Panc1 (cell line): ENCODE measurements around the gene AGBL4.

ENCODE experiments used
- SIN3A ChIP-seq: IDR thresholded peaks from 2 replicates; pipeline ENCODE4 v1.6.1; 2012; ENCODE audit warnings: low read depth, mild to moderate bottlenecking, low read length, moderate library complexity, borderline replicate concordance; ENCODE audit not compliant: insufficient read depth
- TCF7L2 ChIP-seq: IDR thresholded peaks from 2 replicates; pipeline ENCODE4 v1.6.1; 2011; ENCODE audit warnings: mild to moderate bottlenecking, low read depth, low read length, inconsistent platforms
- TF ChIP-seq, protein P1 (sequence below): fragments of 450-650 bp; IDR thresholded peaks from 2 replicates; pipeline ENCODE4 v1.5.1; 2017; ENCODE audit warnings: mild to moderate bottlenecking
- TF ChIP-seq, protein P2 (sequence below), 2 experiments: IDR thresholded peaks; 2 replicates each; pipeline ENCODE4 v1.6.1; 2011 to 2012; ENCODE audit warnings: low read depth in 2 of 2, control low read depth in 1 of 2, low read length in 1 of 2, mild to moderate bottlenecking in 1 of 2, moderate library complexity in 1 of 2; ENCODE audit not compliant: insufficient read depth in 1 of 2

DNA sequence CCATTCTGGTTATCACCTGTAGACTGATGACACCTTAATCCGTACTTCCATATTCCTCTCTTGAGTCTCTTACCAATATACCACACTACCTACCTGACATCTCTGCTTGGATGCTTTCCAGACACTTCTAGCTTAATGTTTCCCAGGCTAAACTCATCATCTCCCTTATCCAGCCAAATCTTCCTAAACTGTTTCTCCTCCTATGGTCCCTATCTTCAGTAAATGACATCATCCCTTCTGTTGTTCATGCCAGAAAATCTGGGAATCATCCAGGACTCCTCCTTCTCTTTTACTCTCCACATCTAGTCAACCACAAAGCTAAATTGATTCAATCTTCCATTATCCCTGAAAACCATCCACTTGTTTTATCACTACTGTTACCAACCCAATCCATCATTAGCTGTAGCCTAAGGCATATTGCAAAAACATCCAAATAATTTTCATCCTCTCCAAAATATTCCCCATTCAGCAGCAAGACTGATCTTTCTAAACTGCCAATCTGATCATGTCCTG lies 783.0 kb downstream of the AGBL4 start:
- TF ChIP-seq, protein P1, sequence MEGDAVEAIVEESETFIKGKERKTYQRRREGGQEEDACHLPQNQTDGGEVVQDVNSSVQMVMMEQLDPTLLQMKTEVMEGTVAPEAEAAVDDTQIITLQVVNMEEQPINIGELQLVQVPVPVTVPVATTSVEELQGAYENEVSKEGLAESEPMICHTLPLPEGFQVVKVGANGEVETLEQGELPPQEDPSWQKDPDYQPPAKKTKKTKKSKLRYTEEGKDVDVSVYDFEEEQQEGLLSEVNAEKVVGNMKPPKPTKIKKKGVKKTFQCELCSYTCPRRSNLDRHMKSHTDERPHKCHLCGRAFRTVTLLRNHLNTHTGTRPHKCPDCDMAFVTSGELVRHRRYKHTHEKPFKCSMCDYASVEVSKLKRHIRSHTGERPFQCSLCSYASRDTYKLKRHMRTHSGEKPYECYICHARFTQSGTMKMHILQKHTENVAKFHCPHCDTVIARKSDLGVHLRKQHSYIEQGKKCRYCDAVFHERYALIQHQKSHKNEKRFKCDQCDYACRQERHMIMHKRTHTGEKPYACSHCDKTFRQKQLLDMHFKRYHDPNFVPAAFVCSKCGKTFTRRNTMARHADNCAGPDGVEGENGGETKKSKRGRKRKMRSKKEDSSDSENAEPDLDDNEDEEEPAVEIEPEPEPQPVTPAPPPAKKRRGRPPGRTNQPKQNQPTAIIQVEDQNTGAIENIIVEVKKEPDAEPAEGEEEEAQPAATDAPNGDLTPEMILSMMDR, result no peak
- TF ChIP-seq SIN3A (no peak), TCF7L2 (no peak)
- TF ChIP-seq, protein P2, sequence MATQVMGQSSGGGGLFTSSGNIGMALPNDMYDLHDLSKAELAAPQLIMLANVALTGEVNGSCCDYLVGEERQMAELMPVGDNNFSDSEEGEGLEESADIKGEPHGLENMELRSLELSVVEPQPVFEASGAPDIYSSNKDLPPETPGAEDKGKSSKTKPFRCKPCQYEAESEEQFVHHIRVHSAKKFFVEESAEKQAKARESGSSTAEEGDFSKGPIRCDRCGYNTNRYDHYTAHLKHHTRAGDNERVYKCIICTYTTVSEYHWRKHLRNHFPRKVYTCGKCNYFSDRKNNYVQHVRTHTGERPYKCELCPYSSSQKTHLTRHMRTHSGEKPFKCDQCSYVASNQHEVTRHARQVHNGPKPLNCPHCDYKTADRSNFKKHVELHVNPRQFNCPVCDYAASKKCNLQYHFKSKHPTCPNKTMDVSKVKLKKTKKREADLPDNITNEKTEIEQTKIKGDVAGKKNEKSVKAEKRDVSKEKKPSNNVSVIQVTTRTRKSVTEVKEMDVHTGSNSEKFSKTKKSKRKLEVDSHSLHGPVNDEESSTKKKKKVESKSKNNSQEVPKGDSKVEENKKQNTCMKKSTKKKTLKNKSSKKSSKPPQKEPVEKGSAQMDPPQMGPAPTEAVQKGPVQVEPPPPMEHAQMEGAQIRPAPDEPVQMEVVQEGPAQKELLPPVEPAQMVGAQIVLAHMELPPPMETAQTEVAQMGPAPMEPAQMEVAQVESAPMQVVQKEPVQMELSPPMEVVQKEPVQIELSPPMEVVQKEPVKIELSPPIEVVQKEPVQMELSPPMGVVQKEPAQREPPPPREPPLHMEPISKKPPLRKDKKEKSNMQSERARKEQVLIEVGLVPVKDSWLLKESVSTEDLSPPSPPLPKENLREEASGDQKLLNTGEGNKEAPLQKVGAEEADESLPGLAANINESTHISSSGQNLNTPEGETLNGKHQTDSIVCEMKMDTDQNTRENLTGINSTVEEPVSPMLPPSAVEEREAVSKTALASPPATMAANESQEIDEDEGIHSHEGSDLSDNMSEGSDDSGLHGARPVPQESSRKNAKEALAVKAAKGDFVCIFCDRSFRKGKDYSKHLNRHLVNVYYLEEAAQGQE (IDR thresholded peaks at IDR 0.05; ENCODE audit: insufficient read depth in 1 of 2, low read depth in 2 of 2, low read length in 1 of 2), result no peak
